ENCODE results near the gene ALOX15. TPM values are rescaled to one million over a fixed set of nuclear protein-coding genes. Genes with fewer than 3 reads are reported as not detected.

ALOX15 gene
- total and polyA plus RNA-seq, 9 of the 15 experiments (the other 6 are each of a cell fraction or from before 2014, with no cell fraction given), result not detected

GRCh38 chr17:4601326-4601725 is 40.2 kb downstream of the ALOX15 start:
- Histone ChIP-seq H3K4me2 (ENCODE audit: insufficient read depth, low read length) (no peak overlapping the region), H2AFZ (ENCODE audit: low read depth, low read length) (no peak overlapping the region), H3K36me3 (ENCODE audit: control insufficient read depth, insufficient read depth, low read length) (no peaks in the 10 kb centered on the region), H3K79me2 (ENCODE audit: control insufficient read depth, insufficient read depth, low read length) (no peaks in the 10 kb centered on the region), H3K4me3 (no peak overlapping the region), H3K27ac (ENCODE audit: extremely low read depth, low read depth, low read length) (no peak overlapping the region), H4K20me1 (replicated peaks; ENCODE audit: control insufficient read depth, insufficient read depth, low read length) (no peaks in the 10 kb centered on the region), H3K9me1 (ENCODE audit: control insufficient read depth, insufficient read depth, low read length) (no peaks in the 10 kb centered on the region), H3K4me1 (replicated peaks in 1 of 2; ENCODE audit: control insufficient read depth in 2 of 2, insufficient read depth in 2 of 2, low read length in 2 of 2) (peaks cover 0 to 11% of the 10 kb centered on the region in 2 experiments; a peak in 3 of 5 replicates), H3K27me3 (ENCODE audit: control insufficient read depth in 2 of 2, insufficient read depth in 2 of 2, low read length in 2 of 2) (peaks cover 3 to 76% of the 10 kb centered on the region in 2 experiments; a peak in 4 of 5 replicates), H3K9me3 (replicated peaks; ENCODE audit: control insufficient read depth, insufficient read depth, low read depth, low read length) (no peaks in the 10 kb centered on the region), H3K9ac (ENCODE audit: insufficient read depth in 1 of 2, low read depth in 2 of 2, low read length in 2 of 2) (no peak overlapping the region)
- ATAC-seq (no peak), DNase-seq (ENCODE audit: extremely low read depth in 1 of 4, low spot score in 3 of 4) (no peak), FAIRE-seq (no peak)
- CTCF ChIA-PET (ENCODE audit: low intra/inter-chr PET ratio), result no interaction called here
- no TSS peak for BruUV-seq (replicated peaks)
- POLR2A ChIA-PET, result no interaction called here
- 3% methylated on average over 3 of the region's 4 CpGs for WGBS (ENCODE audit: insufficient coverage, low coverage, missing lambda C conversion rate)
- in situ Hi-C loops (cut with MboI), result no loop called here
- intact Hi-C loops (cut with micrococcal nuclease), result no loop called here
- no peak for TF ChIP-seq HDAC6 (IDR thresholded peaks at IDR 0.05; ENCODE audit: low read depth, low read length)
- TF ChIP-seq, protein P1, sequence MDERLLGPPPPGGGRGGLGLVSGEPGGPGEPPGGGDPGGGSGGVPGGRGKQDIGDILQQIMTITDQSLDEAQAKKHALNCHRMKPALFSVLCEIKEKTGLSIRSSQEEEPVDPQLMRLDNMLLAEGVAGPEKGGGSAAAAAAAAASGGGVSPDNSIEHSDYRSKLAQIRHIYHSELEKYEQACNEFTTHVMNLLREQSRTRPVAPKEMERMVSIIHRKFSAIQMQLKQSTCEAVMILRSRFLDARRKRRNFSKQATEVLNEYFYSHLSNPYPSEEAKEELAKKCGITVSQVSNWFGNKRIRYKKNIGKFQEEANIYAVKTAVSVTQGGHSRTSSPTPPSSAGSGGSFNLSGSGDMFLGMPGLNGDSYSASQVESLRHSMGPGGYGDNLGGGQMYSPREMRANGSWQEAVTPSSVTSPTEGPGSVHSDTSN (CRISPR knock-in tag; IDR thresholded peaks at IDR 0.05; ENCODE audit: low read depth), result no peak
- TF ChIP-seq, protein P1 (tag; conservative IDR thresholded peaks at IDR 0.05; ENCODE audit: low read depth), result peak; percentile 31; the same call in 1 of the 2 replicates

All from K562 (cell line).